T-helper 1 cell treated with Interleukin-12 subunit alpha and Interleukin-12 subunit beta and Interleukin-4 antibody, amounts not matched to agents 30 ng/mL and 1 ng/mL, for 36 hours (primary cell): ENCODE data around the gene PRMT5. TPM values are rescaled to one million over a fixed set of nuclear protein-coding genes. Genes with fewer than 3 reads are reported as not detected.

ENCODE experiments used
- intact Hi-C: fragments of 100-400 bp; cut with micrococcal nuclease; formaldehyde crosslinking; loops from one replicate; pipeline ENCODE4 v1.15.1; 2024
- total RNA-seq: library from RNA; stranded (reverse); gene quantifications from 2 replicates; pipeline ENCODE4 v1.2.3, GENCODE V29; 2022

The PRMT5 gene
- total RNA-seq, 1 donor from 2014 or later = 80.5 TPM

DNA sequence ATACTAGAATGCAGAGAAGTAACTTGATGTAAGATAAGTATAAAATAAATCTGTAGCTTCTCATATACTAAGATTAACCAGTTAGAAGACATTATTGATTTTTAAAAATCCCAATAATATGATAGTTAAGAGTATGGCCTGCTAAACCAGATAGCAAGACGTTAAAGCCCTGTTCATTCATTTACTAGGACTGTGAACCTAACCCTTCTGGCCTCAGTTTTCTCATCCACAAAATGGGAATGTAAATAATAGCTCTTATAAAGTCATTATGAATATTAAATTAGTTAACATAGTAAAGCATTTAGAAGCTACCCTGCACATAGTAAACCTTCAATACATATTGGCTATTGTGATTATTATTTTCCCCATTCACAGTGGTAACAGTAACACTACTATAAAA is 6.0 kb upstream of the PRMT5 start:
- intact Hi-C loops = no loop called here

DNA sequence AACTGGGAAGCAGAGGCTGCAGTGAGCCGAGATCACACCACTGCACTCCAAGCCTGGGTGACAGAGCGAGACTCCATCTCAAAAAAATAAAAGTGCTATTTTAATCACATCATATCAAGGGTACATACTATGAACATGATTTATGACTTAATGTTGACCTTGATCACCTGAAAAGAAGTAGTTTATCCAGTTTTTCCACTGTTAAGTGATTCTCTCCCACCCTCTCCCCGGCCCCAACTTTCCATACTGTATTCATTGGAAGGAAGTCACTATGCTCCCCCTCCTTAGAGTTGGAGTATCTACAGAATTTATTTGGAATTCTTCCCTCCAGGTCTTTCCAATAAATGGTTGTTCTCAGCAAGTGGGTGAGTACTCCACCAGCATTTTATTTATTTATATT is 3.0 kb upstream of the PRMT5 start:
- intact Hi-C loops = no loop called here

DNA sequence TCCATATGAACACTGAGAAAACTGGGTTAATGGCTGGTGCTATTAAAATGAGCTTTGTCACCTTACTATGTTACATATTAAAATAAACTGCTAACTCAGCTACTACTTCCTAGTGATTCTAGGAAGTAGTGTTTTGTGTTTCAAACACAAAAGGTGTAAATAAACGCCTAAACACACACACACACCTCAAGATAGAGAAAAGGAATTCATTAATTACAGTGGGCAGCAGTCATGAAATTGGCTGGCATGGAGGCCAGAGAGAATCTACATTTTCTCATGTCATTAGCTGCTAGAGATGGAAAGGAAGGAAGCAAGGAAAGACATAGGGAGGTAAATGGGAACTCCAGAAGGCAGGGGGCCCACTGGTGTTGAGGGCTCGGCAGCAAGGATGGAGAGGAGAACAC is 787 bp upstream of the PRMT5 start:
- intact Hi-C loops = loop anchor here (1.0 to 10.0 kb wide), 16 partner anchors 11 to 1545 kb away; partner anchors contain the start of genes ACIN1, C14orf119, DAD1 and DCAF11

DNA sequence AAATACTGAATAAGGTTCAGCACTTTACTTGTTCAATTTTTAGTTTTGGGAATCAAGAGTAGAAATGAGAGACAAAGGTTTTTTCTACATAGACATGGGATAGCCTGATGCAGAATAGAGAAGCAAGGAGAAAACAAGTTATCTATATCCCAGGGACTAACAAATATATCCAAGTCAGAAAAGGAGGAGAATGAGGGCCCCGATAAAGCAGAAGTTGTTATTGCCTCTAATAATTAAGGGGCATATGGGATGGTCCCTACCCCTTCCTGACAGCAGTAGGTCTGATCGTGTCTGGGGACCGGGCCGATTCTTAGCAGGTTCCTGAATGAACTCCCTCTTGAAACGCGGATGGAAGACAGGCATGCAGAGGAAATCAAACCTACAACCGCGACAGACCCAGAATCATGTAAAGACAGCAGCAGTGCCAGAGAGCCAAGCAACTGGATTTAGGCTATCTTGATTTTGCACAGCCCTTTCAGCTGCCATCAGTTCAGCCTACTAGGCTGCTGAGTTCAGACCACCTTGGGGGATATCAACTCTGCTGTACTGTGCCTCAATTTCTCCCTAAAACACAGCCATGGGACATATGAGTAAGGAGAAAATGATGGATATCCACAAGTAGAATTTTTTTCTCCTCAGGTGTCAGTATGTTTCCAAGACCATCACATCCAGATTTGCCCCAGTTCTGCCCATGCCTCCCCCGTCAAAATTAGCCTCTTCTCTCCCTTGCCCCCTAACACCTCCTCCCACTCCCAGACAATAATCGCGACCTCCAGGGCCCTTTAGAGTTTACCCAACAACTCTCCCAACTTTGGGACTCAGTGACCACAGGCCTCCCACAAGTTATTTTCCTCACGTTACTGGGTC is 706 bp downstream of the PRMT5 start:
- intact Hi-C loops = loop anchor here (1.0 to 10.0 kb wide), 15 partner anchors 9 to 1544 kb away; partner anchors contain the start of genes ACIN1, C14orf119, DAD1 and DCAF11

DNA sequence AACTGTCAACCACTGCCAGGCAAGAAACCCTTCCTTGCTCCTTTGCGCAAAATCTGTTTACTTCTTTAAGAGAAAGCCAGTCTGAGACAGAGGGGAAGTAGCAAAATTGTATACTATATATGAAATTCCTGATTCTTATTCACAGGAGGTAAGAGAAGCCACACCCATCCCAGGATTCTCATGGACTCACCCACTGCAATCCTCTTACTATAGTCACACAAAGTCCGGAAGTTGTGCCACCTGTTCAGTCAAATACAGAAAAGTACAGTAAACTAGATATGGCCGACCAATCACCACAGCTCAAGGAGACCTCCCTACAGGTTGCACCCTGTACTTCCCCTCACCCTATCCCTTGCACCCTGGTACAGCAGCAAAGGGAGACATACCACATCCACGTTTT is 2.9 kb downstream of the PRMT5 start:
- intact Hi-C loops = loop anchor here (10.0 kb wide), 1 partner anchor 1542 kb away; the partner anchor contains the start of gene SUPT16H

DNA sequence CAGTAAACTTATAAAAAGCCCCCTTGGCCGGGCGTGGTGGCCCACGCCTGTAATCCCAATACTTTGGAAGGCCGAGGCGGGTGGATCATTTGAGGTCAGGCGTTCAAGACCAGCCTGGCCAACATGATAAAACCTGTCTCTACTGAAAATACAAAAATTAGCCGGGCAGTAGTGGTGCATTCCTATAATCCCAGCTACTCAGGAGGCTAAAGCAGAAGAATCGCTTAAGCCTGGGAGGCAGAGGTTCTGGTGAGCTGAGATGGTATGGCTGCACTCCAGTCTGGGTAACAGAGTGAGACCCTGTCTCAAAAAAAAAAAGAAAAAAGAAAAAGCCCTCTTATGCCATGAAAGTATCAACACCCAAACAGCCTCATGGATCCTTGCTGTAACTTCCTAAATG is 3.7 kb downstream of the PRMT5 start:
- intact Hi-C loops = loop anchor here (10.0 kb wide), 1 partner anchor 1541 kb away; the partner anchor contains the start of gene SUPT16H

DNA sequence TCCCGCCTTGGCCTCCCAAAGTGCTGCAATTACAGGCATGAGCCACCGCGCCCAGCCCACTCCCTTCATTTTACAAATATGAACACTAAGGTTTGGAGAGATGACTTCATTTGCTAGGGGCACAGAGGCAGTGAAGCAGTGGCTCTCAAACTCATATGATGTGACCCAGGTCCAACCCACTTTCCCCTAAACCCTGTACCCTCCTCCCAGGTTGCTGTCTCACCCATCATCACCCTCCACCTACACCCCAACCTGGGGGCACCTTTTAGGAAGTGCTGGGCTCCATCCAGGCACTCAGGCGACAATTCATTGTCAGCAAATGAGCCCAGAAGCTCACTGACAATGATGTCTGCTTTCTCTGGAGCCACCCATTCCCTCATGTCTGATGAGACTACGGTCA is 5.4 kb downstream of the PRMT5 start:
- intact Hi-C loops = loop anchor here (10.0 kb wide), 1 partner anchor 1539 kb away; the partner anchor contains the start of gene SUPT16H

DNA sequence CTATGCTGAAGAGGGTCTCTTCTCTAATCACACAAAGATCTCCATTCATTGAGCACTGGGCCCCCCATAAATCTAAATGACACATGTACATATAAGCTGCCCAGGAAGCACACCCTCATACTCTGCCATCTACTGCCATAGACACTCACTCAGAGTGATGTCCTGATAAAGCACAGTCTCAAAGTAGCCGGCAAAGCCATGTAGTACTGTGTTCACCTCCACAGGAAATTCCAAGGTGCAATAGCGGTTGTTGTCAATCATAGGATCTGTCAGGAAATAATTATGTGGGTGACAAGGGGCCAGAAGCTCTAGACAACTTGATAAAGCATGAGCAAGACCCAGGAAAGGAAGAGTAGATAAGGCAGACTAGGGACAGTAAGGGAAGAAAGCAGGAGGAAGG is 6.9 kb downstream of the PRMT5 start:
- intact Hi-C loops = loop anchor here (10.0 kb wide), 1 partner anchor 1537 kb away; the partner anchor contains the start of gene SUPT16H

DNA sequence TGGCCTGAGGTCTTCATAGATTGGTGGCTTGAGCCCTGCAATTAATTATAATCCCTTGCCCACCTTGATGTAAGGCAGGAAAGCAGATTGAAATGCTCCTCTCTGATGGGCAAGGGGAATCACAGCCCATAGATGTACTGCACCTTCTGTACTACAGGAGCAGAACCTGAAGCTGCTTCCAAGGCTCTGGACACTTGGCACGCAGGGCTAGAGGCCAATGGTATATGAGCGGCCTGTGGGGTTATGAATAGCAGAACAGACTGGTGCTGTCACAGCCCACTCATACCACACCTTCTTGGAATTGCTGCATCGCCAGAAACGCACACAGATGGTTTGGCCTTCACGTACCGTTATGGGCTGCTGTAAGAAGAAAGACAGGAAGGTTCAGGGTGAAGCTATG is 8.5 kb downstream of the PRMT5 start:
- intact Hi-C loops = loop anchor here (10.0 kb wide), 1 partner anchor 1536 kb away; the partner anchor contains the start of gene SUPT16H

DNA sequence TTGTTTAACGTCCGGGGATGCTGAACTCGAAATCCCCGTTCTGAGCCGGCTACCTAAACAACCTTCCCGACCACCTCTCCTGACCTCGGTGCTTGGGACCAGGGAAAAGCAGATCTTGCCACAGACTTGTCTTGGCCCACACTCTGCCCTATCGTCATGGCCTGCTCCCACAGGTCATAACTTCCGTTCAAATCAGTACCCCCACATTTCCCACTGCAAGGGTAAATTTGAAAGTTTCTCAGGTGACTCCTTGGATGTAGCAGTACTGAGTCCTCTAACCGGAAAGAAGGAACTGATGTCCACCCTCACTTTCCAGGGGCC is 9.6 kb downstream of the PRMT5 start:
- intact Hi-C loops = loop anchor here (1.0 to 10.0 kb wide), 18 partner anchors 10 to 1651 kb away; partner anchors contain the start of genes ACIN1, C14orf119, DAD1 and EMC9

DNA sequence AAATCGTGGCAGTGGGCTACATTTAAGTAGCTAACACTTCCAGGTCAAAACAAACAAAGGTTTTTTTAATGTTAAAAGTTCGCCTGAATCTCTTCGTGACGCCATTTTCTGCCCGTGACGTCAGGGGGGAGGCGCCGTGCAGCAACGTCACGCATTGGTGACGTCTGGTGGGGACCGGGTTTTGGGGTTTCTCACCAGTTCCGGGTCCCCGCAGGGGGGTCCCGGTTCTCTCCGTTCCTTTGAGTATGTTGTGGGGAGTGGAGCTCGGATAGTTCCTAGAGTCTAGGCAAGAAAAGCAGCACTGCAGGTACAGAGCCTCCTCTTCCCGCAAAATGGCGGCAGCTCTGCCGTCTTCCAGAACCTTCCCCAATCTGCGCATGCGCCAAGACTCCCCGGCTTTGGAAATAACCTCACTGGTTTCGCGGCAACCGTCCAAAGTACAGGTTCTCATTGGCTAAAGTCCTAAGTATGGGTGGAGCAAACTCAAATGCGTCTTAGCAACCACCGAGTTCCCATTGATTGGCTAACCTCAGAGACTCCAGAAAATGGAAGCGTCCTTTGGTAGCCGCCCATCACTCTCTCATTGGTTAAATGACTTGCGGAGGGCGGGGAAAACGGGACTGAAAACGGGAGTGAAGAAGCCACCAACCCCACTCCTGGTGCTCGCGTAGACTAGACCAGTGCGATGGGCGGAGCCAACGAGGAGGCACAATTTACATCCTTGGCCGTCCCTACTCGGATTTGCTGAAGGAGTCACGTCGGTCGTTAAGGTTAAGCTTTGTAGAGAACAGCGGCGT is 10.2 kb downstream of the PRMT5 start, which contains the start of gene RBM23:
TSS of gene RBM23 (minus strand) at position 346 of the 797 bp plus-strand sequence.
- intact Hi-C loops = loop anchor here (1.0 to 10.0 kb wide), 18 partner anchors 10 to 1650 kb away; partner anchors contain the start of genes ACIN1, C14orf119, DAD1 and EMC9

DNA sequence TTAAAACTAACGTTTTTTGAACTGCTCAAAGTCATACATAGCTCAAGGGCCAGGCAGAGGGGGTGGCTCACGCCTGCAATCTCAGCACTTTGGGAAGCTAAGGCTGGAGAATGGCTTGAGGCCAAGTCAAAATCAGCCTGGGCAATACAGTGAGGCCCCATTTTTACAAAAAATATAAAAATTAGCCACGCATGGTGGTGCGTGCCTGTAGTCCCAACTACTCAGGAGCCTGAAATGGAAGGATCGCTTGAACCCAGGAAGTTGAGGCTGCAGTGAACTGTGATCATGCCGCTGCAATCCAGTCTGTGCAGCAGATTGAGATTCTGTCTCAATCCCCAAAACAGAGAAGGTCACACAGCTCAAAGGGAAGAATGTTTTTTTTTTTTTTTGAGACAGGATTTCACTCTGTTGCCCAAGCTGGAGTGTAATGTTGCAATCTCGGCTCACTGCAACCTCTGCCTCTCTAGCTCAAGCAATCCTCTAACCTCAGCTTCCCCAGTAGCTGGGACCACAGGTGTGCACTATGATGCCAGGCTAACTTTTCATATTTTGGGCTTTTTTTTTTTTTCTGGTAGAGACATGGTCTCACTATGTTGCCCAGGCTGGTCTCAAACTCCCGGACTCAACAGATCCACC is 13.2 kb downstream of the PRMT5 start:
- intact Hi-C loops = loop anchor here (10.0 kb wide), 1 partner anchor 1229 kb away; the partner anchor contains the start of genes EMC9, PSME2 and RNF31

DNA sequence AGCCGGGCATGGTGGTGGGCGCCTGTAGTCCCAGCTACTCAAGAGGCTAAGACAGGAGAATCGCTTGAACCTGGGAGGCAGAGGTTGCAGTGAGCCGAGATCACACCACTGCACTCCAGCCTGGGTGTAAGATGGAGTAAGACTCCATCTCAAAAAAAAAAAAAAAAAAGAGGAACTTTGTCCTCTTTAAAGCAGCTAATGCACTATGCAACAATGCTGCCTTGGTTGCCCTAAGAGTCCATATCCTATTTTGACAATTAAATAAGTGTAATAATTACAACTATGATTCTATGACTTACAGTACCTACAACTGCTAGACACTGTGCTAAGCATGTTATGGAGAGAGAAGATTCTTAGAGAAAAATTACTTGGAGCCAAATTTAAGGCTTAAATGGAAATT is 14.3 kb downstream of the PRMT5 start:
- intact Hi-C loops = loop anchor here (10.0 kb wide), 1 partner anchor 1230 kb away; the partner anchor contains the start of genes EMC9, PSME2 and RNF31

DNA sequence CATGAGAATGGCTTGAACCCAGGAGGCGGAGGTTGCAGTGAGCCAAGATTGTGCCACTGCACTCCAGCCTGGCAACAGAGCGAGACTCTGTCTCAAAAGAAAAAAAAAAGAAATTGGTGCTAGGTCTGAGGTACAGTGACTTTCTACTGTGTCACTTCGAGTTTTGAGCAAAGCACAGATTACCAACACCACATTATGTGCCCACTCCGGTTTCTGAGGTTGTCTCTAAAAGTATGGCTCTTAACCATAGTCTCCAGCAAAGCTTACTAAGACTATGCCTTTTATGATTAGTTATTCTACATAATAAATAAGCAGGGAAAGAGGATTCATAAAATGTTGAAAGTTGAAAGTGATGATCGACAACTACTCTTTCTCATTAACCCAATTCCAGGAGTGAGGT is 18.3 kb downstream of the PRMT5 start:
- intact Hi-C loops = loop anchor here (10.0 kb wide), 1 partner anchor 1234 kb away; the partner anchor contains the start of genes EMC9, PSME2 and RNF31

DNA sequence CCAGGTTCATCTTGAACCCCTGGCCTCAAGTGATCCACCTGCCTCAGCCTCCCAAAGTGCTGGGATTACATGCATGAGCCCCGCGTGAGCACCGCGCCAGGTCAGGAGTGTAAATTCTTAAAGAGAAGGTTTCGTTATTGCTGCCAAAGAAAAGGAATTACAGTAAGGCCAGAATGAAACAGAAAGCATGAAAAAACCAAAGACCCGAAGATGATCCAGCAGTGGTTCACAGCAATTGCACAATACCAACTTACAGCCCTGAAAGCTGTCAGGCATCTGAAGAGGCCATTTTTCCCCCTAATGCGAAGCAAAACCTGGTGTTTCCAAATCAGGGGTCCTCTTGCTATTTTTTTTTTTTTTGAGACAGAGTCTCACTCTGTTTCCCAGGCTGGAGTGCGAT is 20.6 kb downstream of the PRMT5 start:
- intact Hi-C loops = no loop called here

DNA sequence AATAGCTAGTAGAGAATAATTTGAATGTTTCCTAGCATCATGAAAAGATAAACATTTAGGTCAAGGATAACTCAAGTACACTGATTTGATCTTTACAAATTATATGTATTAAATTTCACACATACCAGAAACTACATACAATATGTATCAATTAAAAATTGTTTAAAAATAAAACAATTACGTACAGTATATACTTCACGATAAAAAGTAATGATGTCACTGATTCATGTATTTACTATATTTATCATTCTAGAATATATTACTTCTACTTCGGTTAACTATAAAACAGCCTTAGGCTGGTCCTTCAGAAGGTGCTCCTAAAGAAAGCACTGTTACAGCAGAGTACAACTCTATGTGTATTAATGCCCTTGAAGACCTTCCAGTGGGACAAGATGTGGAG is 21.7 kb downstream of the PRMT5 start:
- intact Hi-C loops = no loop called here

DNA sequence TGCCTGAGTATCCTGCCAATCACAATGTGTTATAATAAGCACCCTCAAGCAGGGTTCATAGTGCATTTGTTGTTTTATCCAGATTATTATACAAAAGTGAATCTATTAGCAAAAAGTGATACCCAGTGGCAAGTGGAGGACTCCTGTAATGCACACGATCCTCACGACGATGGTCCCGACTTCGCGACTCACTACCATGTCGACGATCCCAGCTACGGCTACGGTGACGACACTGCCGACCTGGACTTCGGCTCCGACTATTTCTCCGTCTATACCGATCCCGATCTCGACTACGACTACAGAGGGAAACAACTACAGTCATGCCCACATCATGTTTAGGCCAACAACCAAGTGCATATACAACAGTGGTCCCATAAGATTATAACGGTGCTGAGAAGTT is 23.1 kb downstream of the PRMT5 start:
- intact Hi-C loops = no loop called here

DNA sequence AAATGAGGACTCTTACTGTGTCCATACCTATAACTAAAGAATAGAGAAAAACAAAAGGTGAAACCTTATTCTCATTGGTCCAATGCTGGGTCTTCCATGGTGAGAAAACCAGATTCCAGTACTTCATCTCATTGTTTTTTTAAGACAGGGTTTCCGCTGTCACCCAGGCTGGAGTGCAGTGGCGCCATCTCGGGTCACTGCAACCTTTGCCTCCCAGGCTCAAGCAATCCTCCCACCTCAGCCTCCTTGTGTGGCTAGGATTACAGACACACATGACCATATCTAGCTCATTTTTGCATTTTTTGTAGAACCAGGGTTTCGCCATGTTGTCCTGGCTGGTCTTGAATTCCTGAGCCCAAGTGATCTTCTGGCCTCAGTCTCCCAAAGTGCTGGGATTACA is 23.5 kb downstream of the PRMT5 start:
- intact Hi-C loops = no loop called here

DNA sequence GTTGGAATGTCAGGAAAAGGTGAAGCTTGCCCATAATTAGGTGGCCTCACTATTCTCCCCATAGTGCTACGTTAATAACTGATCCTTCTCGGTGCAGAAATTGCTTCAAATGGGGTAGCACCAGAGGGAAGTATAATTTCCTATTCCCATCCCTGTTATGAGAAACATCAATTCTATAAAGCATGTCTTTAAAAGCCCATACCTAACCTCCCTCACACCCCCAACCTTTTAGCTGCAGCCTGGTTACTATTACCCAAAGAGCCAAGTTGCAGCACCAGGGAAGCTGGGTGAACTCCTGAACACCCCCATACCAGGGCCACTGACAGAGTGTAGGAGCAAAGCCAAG is 25.5 kb downstream of the PRMT5 start:
- intact Hi-C loops = loop anchor here (5.0 kb wide), 1 partner anchor 251 kb away; no protein-coding TSS in a partner anchor

DNA sequence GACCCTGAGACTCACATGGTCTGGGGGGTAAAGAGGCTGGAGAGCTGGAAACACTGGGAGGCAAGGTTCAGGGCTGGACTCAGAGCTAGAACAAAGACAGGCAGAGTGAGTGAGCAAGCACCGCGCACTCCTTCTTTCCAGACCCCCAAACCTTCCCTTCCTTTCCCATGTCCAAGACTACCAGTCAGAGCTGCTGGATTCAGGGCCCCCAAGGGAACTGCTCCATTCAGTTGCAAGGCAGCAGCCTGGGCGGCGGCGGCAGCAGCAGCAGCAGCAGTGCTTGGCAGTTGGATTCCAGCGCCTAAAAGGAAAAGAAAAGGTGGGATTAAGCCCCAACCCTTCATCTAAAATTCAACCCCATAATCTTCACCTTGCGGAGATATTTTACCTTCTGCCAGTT is 27.4 kb downstream of the PRMT5 start:
- intact Hi-C loops = loop anchor here (5.0 kb wide), 1 partner anchor 249 kb away; no protein-coding TSS in a partner anchor
